H54 (cell line): ENCODE data around the gene CCDC194.

Experiments
- DNase-seq: peaks from one replicate; pipeline ENCODE4 v3.0.0; 2011; ENCODE audit warnings: low spot score, mixed read lengths; ENCODE audit not compliant: insufficient read length
- FAIRE-seq: peaks from 3 replicates; lab custom pipeline; 2011; peaks lifted over from hg19 to GRCh38; lab: Jason Lieb, UNC
- POLR2A ChIP-seq: IDR thresholded peaks from 2 replicates; pipeline ENCODE4 v1.6.1; 2011; ENCODE audit warnings: low read depth, mild to moderate bottlenecking, low read length

The CCDC194 gene

DNA sequence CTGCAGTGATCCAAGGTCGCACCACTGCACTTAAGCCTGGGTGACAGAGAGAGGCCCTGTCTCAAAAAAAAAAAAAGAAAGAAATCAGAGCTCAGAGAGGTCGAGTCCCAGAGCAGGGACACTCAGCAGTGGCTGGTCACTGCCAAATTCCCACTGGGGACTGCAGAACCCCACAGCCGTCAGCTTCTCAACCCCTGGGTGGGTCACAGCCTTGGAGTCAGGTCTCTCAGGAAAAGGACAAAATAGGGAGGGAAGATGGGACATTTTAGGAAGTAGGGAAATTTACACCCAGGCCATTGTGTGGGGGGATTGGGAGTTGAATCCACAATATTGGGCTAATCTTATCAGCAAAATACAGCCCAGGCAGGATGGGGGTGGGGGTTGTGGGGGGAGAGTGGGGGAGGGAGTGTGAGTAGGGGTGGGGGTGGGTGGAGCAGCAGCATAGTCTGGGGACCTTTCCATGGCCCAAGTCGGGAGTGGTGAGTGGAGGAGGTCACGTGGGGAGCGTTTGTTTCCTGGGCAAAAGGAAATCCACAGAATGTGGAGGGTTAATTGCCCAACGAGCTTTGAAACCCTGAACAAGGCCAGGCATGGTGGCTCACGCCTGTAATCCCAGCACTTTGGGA is 5.0 kb upstream of the CCDC194 start:
- no peak for TF ChIP-seq POLR2A
- DNase-seq, result no peak
- no peak for FAIRE-seq

DNA sequence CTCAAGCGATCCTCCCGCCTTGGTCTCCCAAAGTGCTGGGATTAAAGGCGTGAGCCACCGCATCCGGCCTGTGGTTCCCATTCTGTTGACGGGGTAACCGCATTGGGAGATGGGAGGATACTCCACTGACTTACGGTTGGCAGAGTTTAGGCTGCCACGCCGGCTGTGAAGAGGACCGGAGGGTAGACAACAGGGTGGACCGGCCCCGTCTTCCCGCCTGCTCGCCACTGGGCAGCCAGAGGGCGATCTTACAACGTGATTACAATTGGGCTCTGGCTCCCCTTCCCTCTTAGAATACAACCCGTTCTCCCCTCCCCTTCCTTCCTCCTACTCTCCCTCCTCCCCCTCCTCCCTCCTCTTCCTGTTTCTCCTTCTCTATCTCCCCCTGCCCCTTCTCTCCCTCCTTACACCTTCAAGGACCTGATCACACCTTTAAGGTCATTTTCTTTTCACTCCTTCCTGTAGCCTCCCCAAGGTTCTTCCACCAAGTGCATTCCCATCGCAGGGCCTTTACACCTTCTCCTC is 957 bp upstream of the CCDC194 start:
- DNase-seq, result peak; percentile 67
- FAIRE-seq, result no peak
- no peak for TF ChIP-seq POLR2A

DNA sequence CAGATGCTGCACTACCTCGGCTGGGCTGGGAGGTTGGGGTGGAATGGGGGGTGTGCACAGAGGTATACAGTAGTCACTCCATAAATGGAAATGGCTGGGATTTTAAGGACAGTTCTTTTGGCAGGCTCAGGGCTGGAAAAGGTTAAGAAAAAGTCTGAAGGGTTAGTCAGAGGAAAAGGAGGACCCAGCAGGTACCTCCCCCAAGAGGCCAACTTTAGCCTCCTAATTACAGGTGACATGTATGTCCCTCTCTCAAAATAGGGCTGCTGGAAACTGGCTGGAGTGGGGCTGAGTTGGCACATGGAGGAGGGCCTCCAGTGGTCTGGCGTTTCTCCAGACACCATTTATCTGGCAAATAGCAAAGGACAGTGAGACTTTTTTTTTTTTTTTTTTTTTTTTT is 994 bp downstream of the CCDC194 start:
- peak; percentile 53 for DNase-seq
- FAIRE-seq, result no peak
- TF ChIP-seq POLR2A, result no peak

DNA sequence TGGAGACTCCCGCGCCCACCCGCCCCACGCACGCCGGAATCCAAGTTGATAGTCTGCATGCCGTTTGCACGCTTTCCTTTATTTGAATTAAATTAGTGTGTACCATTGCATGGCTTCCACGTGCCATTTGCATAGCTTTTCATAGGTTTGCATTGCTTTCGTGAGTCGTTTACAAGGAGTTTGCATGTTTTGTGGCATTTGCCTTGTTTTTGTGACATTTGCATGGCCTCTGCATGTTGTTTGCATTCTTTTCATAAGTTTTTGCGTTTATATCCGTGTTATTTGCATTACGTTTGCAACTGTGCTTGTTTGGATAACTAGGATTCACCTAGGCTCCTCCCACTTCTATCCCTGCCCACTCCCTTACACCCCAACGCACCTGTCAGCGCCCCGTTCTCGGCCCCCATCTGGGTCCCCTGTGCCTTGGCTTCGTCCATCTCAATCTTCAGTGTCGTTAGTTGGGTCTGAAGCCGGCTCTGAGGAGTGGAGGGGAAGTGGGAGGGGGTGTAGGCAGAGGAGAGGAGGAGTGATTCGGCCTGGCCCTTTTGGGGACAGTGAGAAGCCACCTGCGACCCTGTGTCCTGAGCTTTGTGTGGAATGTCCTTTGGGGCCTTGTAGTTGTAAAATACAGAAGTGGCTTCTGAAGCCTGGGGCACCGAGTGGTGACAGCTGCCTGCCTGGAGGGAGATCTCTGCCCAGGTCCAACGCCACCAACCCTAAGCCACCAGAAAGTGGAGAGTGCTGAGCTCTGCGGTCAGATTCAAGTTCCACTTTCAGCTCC is 2.4 kb downstream of the CCDC194 start:
- FAIRE-seq, result no peak
- DNase-seq, result no peak
- TF ChIP-seq POLR2A, result no peak

DNA sequence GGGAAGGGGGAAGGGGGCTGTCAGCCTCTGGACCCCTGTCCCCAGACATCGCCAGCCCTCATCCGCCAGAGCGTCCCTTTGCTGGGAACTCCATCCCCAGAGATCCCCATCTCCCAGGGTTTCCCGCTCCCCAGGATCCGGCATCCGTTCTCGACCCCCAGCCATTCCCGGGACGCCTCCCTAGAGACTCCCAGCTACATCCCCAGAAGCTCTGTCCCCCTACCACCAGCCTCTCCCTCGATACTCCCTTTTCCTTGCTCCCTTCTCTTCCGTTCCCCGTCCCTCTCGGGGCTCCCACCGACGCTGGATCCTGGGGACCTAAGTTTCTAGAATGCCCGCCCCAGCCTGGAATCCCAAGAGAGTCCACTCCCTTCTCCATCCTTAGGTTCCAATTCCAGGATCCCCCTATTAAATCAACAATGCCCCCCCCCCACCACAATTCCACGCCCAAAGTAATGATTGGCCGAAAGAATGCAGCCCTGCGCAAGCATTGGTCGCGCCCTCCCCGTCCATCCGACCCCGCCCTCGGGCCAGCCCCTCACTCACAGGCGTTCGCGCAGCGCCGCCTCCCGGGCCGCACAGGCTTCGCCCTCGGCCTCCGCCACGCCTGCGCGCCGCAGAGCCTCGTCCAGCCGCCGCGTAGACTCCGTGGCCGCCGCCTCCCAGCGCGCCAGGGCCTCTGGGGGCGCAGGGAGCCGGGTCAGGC is 3.2 kb downstream of the CCDC194 start:
- no peak for TF ChIP-seq POLR2A
- peak; percentile 98 for DNase-seq
- peak; percentile 6 for FAIRE-seq

DNA sequence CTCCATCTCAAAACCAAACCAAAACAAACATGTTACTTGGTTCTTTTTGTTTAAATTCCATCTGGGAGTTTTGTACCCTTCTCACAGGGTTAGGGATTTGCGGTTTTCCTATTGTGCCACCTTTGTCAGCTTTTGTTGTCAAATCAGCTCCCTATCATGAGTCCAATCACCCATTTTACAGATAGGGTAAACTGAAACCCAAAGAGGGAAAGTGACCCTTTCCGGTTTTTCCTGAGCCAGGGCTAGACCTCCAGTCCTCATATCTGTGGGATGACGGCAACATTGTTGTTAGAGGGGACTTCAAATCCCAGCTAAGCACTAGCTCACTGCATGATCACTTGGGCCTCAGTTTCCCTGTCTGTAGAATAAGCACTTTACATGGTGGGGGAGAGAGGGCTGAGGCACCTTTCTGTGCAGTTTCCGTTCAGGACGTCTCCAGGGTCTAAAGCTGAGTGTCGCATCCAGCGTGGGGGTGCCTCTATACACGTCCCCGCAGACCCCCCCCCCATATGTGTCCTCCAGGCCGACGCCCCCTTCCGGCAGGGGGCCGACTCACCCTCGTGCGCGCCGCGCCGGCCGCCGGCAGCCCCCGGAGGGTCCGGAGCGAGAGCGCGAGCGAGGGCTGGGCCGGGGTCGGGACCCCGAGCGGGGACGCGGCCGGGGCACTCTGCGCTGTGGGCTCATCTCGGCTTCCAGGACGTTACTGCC is 3.9 kb downstream of the CCDC194 start:
- FAIRE-seq, result no peak
- no peak for TF ChIP-seq POLR2A
- no peak for DNase-seq

DNA sequence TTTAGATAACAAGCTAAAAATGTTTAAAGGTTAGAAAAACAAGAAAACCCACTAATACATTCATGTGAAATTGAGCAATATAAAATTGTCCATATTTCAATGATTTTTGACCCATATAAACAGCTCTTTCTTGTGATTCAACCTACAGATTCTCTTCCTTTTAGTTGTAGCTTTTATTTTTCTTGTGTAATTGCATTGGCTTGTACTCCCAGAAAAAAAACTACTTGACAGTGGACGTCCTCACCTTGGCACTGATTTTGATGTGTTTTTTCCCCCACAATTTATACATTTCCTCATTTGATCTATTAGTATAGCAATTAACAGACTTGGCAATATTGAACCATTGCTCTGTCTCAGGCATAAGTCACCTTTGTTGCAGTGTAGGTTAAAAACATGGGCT is 4.7 kb downstream of the CCDC194 start:
- no peak for FAIRE-seq
- TF ChIP-seq POLR2A, result no peak
- DNase-seq, result no peak

DNA sequence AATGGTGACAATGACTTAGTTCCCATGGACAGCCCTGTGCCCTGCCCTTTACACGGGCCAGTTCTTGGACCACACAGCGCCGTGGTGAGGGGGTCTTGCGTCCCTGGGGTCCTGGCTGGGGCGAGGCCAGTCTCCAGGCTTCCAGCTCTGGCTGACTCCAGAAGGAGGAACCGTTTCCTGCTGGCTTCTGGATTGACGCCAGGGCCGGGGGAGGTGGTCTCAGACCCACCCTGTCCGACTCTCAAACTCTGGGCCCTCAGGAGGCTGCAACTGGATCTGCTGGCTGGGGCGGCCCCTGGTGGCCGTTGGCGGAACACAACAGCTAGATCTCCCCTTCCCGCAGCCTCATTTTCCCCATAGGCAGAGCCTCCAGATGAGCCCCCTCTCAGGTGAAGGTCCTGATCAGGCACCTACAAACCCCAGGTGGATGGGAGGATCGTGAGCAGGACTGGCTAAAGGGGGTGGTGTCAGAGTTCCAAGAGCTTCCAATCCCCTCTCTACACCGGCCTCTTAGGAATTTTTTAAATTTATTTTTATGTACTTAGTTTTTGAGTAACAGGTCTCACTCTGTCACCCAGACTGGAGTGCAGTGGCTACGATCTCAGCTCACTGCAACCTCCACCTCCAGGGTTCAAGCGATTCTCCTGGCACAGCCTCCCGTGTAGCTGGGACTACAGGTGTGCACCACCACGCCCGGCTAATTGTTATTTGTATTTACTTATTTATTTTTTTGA is 8.0 kb downstream of the CCDC194 start:
- no peak for TF ChIP-seq POLR2A
- FAIRE-seq (no peak), DNase-seq (peak; percentile 65)

DNA sequence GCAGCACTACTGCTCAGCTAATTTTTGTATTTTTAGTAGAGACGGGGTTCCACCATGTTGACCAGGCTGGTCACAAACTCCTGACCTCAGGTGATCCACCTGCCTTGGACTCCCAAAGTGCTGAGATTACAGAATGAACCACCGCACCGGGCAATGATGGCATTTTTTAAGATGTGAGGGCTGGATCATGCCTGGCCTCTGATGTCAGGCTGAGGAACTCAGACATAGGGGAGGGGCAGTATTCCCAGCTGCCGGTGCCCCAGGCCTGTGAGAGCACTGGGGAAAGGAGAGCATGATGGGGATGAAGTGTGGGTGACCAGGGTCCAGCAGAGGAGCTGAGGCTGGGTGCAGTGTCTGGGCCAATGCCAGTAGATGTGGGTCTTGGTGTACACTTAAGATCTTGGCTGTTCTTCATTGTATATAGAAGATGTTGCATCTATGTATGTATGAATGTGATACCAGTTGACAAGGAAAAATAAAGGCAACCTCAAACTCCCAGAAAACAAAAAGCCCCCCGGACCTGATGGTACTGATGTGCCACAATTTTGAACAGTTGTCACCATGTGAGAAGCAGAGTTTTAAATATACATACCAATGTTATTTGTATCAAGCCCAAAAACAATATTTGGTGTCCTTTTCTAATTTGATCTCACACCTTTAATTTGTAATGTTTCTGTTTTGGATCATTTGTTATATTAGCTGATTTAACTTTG is 13.4 kb downstream of the CCDC194 start:
- no peak for TF ChIP-seq POLR2A
- FAIRE-seq, result no peak

DNA sequence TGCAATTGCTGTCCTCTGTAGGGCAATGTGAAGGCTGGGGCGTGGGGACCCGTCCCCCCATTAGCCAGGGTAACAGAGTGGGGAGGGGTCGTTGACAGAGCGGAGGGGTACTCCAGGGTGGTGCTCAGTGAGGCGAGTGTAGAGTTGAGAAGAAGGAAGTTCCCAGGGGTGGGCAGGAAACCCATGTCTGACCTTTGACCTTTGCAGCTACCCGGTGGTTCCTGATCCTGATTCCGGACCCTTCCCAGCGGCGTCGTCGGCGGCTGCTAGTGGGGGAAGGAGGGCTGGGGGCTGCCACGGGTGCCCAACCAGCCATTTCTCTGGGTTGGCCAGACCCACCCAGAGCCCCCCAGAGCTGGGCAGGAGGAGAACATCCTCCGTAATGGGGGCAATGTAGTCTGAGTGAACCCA is 14.8 kb downstream of the CCDC194 start:
- TF ChIP-seq POLR2A, result no peak
- DNase-seq, result no peak
- no peak for FAIRE-seq

More for the DNA sequence above, 13.4 kb downstream of the CCDC194 start:
- no peak for DNase-seq

DNA sequence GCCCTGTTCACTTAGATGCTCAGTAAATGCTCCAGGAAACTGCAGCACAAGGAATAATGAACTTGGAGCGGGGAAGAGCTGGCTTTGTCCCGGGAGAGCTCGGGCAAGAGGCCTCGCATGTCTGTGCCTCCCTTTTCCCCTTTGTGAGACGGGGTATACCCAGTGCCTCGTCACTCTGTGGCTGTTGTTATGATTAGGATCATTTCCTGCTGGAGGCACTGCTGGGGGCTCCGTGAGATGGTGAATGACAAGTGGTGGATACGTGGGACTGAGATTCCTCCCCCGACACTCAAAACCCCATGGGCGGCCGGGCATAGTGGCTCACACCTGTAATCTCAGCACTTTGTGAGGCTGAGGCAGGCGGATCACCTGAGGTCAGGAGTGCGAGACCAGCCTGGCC is 15.7 kb downstream of the CCDC194 start:
- no peak for FAIRE-seq
- TF ChIP-seq POLR2A, result no peak
- no peak for DNase-seq

DNA sequence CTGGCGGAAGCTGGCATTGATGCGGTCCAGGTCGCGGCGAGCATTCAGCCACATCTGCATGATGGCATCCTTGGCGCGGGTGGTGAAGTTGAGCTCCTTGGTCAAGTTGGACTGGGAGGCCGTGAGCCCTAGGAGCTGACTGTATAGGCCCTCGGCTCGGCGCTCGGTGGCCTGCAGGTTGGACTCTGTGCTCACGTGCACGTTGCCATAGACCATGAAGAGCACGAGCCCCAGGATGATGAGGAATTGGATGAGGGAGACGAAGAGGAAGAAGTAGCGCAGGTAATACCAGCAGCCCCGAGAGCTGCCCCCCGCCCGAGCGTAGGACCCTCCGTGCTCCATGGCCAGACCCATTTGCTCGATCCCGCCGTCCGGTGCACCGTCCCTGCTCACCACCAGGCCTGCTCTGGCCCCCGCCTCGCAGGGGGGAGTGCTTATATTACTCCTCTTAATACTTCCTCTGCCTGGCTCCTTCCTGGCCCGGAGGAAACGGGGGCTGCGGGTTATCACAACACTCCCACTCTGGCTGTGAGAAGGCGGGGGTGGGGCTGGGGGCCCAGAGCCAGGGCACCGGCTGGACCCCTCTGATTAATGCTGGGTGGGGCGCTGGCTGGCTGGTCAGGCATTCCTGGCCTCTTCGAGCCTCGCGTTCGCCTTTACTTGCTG is 16.9 kb downstream of the CCDC194 start, which contains the start of gene PLVAP:
PLVAP (minus strand) TSS at position 408 of the 666 bp plus-strand sequence; CDS start at position 354, 54 bp downstream.
- no peak for DNase-seq
- no peak for FAIRE-seq

More for the DNA sequence above, 16.9 kb downstream of the CCDC194 start, which contains the start of gene PLVAP:
- TF ChIP-seq POLR2A, result no peak
